ENCODE measurements around the gene CCDC167. TPM values are rescaled to one million over a fixed set of nuclear protein-coding genes. Genes with fewer than 3 reads are reported as not detected.

CCDC167 gene
- 50.1 and 53.1 TPM in 2 replicates for total RNA-seq

GRCh38 chr6:37499433-37500293, at the start of gene CCDC167:
Gene CCDC167, minus strand, starts transcription at chr6:37499893. Its CDS starts 30 bp downstream, at chr6:37499863.

Other genes with a start within 250 kb of the CCDC167 start
- gene TBC1D22B, start 242.1 kb downstream of the CCDC167 start, total RNA-seq = 3.8 and 4.9 TPM in 2 replicates
- 0.20 TPM in 1 of 2 replicates, not detected in the other for gene TMEM217, start 241.7 kb downstream of the CCDC167 start, total RNA-seq
- 13.8 and 14.8 TPM in 2 replicates for gene RNF8, start 145.9 kb downstream of the CCDC167 start, total RNA-seq
- gene CMTR1, start 66.7 kb downstream of the CCDC167 start, total RNA-seq = 22.0 and 24.6 TPM in 2 replicates
- 3.2 and 6.4 TPM in 2 replicates for gene MDGA1, start 198.0 kb upstream of the CCDC167 start, total RNA-seq